H9 (cell line): ENCODE results near the gene YBX3. TPM values are rescaled to one million over a fixed set of nuclear protein-coding genes. Genes with fewer than 3 reads are reported as not detected.

Experiments
- DNase-seq: peaks from one replicate; pipeline ENCODE4 v3.0.0-alpha.2; 2017
- H2AFZ ChIP-seq: one replicate; pipeline ENCODE4 v1.6.1; 2013; ENCODE audit warnings: mild to moderate bottlenecking, low read length, control low read depth, moderate library complexity
- H2AK5ac ChIP-seq: 2 replicates; pipeline ENCODE4 v1.6.1; 2013; ENCODE audit warnings: low read length, control low read depth, mixed read lengths; ENCODE audit not compliant: insufficient read length
- H2BK120ac ChIP-seq: one replicate; pipeline ENCODE4 v1.6.1; 2013; ENCODE audit warnings: low read depth, mild to moderate bottlenecking, low read length, control low read depth, inconsistent platforms; ENCODE audit not compliant: poor library complexity, severe bottlenecking
- H2BK12ac ChIP-seq: 2 replicates; pipeline ENCODE4 v1.6.1; 2013; ENCODE audit warnings: low read length, control low read depth, mixed read lengths, low read depth; ENCODE audit not compliant: insufficient read length
- H2BK15ac ChIP-seq: 2 replicates; pipeline ENCODE4 v1.6.1; 2013; ENCODE audit warnings: low read depth, low read length, control low read depth
- H2BK20ac ChIP-seq: one replicate; pipeline ENCODE4 v1.6.1; 2013; ENCODE audit warnings: low read depth, mild to moderate bottlenecking, low read length, control low read depth, inconsistent platforms; ENCODE audit not compliant: poor library complexity, severe bottlenecking
- H2BK5ac ChIP-seq: 2 replicates; pipeline ENCODE4 v1.6.1; 2013; ENCODE audit warnings: low read length, control low read depth, mixed read lengths; ENCODE audit not compliant: insufficient read length
- H3K14ac ChIP-seq: 2 replicates; pipeline ENCODE4 v1.6.1; 2013; ENCODE audit warnings: low read length, control low read depth; ENCODE audit not compliant: insufficient read depth
- H3K18ac ChIP-seq: 2 replicates; pipeline ENCODE4 v1.6.1; 2013; ENCODE audit warnings: low read depth, mild to moderate bottlenecking, mixed read lengths, low read length, control low read depth; ENCODE audit not compliant: insufficient read length
- H3K23ac ChIP-seq: 2 replicates; pipeline ENCODE4 v1.6.1; 2013; ENCODE audit warnings: low read length, control low read depth, mixed read lengths, low read depth; ENCODE audit not compliant: insufficient read length
- H3K23me2 ChIP-seq: 2 replicates; pipeline ENCODE4 v1.6.1; 2013; ENCODE audit warnings: low read depth, mild to moderate bottlenecking, mixed read lengths, low read length, control low read depth; ENCODE audit not compliant: insufficient read length, poor library complexity, severe bottlenecking
- H3K27ac ChIP-seq: 2 replicates; pipeline ENCODE4 v1.5.1; 2013; ENCODE audit warnings: low read length, control low read depth, mixed read lengths, low read depth; ENCODE audit not compliant: insufficient read length
- H3K27me3 ChIP-seq: 2 replicates; pipeline ENCODE4 v1.6.1; 2013; ENCODE audit warnings: low read length, control low read depth, inconsistent platforms; ENCODE audit not compliant: insufficient read depth
- H3K4ac ChIP-seq: 2 replicates; pipeline ENCODE4 v1.6.1; 2013; ENCODE audit warnings: low read depth, mild to moderate bottlenecking, control low read depth, inconsistent platforms, low read length, moderate library complexity
- H3K4me1 ChIP-seq: 2 replicates; pipeline ENCODE4 v1.6.1; 2013; ENCODE audit warnings: low read length, control low read depth, inconsistent platforms; ENCODE audit not compliant: insufficient read depth
- H3K4me2 ChIP-seq: 2 replicates; pipeline ENCODE4 v1.6.1; 2013; ENCODE audit warnings: low read length, control low read depth, mixed read lengths; ENCODE audit not compliant: insufficient read length, insufficient read depth
- H3K56ac ChIP-seq: 2 replicates; pipeline ENCODE4 v1.6.1; 2013; ENCODE audit warnings: low read depth, mild to moderate bottlenecking, mixed read lengths, low read length, control low read depth; ENCODE audit not compliant: insufficient read length
- H3K79me1 ChIP-seq: 2 replicates; pipeline ENCODE4 v1.6.1; 2013; ENCODE audit warnings: low read depth, mild to moderate bottlenecking, moderate library complexity, low read length, control low read depth, inconsistent platforms; ENCODE audit not compliant: insufficient read depth, poor library complexity, severe bottlenecking
- H3K79me2 ChIP-seq: 2 replicates; pipeline ENCODE4 v1.6.1; 2013; ENCODE audit warnings: low read length, control low read depth, inconsistent platforms; ENCODE audit not compliant: insufficient read depth
- H3K9ac ChIP-seq: 2 replicates; pipeline ENCODE4 v1.6.1; 2013; ENCODE audit warnings: low read length, control low read depth, mixed read lengths; ENCODE audit not compliant: insufficient read length; ENCODE audit errors: extremely low read depth
- H3K9me3 ChIP-seq: one replicate; pipeline ENCODE4 v1.6.1; 2013; ENCODE audit warnings: low read depth, low read length, inconsistent platforms; ENCODE audit not compliant: control insufficient read depth
- H3T11ph ChIP-seq: one replicate; pipeline ENCODE4 v1.6.1; 2013; ENCODE audit warnings: mild to moderate bottlenecking, low read length, control low read depth, inconsistent platforms
- H4K20me1 ChIP-seq: one replicate; pipeline ENCODE4 v1.6.1; 2013; ENCODE audit not compliant: control insufficient read depth, insufficient read length, insufficient read depth
- H4K5ac ChIP-seq: 2 replicates; pipeline ENCODE4 v1.6.1; 2013; ENCODE audit warnings: low read depth, mild to moderate bottlenecking, mixed read lengths, low read length, control low read depth; ENCODE audit not compliant: insufficient read length
- H4K8ac ChIP-seq: replicated peaks from 2 replicates; pipeline ENCODE4 v1.6.1; 2013; ENCODE audit warnings: low read length, control low read depth, mixed read lengths, low read depth; ENCODE audit not compliant: insufficient read length
- H4K91ac ChIP-seq: 2 replicates; pipeline ENCODE4 v1.6.1; 2013; ENCODE audit warnings: low read depth, mild to moderate bottlenecking, moderate library complexity, mixed read lengths, low read length, control low read depth; ENCODE audit not compliant: insufficient read length
- H3K27ac Mint-ChIP-seq, 3 experiments: 2 replicates in 2 of 3; 3 replicates in 1 of 3; pipeline ENCODE4 v1.8.0; 2020 to 2021; ENCODE audit warnings: mixed read lengths in 3 of 3, mild to moderate bottlenecking in 1 of 3, moderate library complexity in 1 of 3
- H3K27me3 Mint-ChIP-seq: 2 replicates; pipeline ENCODE4 v1.8.0; 2021; ENCODE audit warnings: low read depth, mild to moderate bottlenecking, moderate library complexity, mixed read lengths
- H3K36me3 Mint-ChIP-seq, 3 experiments: 2 replicates in 2 of 3; 3 replicates in 1 of 3; pipeline ENCODE4 v1.8.0; 2020 to 2021; ENCODE audit warnings: low read depth in 3 of 3, mixed read lengths in 3 of 3; ENCODE audit not compliant: insufficient read depth in 1 of 3
- H3K4me1 Mint-ChIP-seq, 2 experiments: 2 replicates each; pipeline ENCODE4 v1.8.0; 2020; ENCODE audit warnings: mixed read lengths in 2 of 2
- H3K4me3 Mint-ChIP-seq, 2 experiments: 2 replicates in 1 of 2; 3 replicates in 1 of 2; pipeline ENCODE4 v1.8.0; 2020 to 2021; ENCODE audit warnings: mild to moderate bottlenecking in 2 of 2, mixed read lengths in 2 of 2, moderate library complexity in 1 of 2
- H3K9me3 Mint-ChIP-seq, 2 experiments: 2 replicates in 1 of 2; 3 replicates in 1 of 2; pipeline ENCODE4 v1.8.0; 2020; ENCODE audit warnings: mild to moderate bottlenecking in 2 of 2, mixed read lengths in 2 of 2, moderate library complexity in 1 of 2
- CTCF ChIP-seq: fragments of 200-600 bp; sonication (generic); conservative IDR thresholded peaks from 3 replicates; pipeline ENCODE4 v1.8.0; 2021; ENCODE audit warnings: antibody characterized with exemption, mild to moderate bottlenecking
- WGBS: extraction: QIAGEN DNeasy Blood & Tissue Kit; methylation state at CpG from one replicate; pipeline ENCODE4 v1.1.7; 2013; ENCODE audit warnings: missing lambda C conversion rate, low lambda C conversion rate, mixed read lengths; ENCODE audit not compliant: insufficient read length; ENCODE audit errors: extremely low coverage; 5-methylcytosine and 5-hydroxymethylcytosine counted together
- total RNA-seq: library from RNA; stranded (reverse); gene quantifications from 2 replicates; pipeline ENCODE4 v1.2.1, GENCODE V29; 2021

The YBX3 gene
- total RNA-seq, 1 experiment from 2014 or later = 343 TPM

- H3K23ac ChIP-seq = no peak overlapping the region
- Mint-ChIP-seq H3K4me3 (no peak overlapping the region), H3K36me3 (no peaks in the 10 kb centered on the region), H3K4me1 (no peaks in the 10 kb centered on the region), H3K27ac (no peak overlapping the region), H3K27me3 (peaks cover 8% of the 10 kb centered on the region), H3K9me3 (no peaks in the 10 kb centered on the region)
- no peak overlapping the region for H3K9ac ChIP-seq
- H3K14ac ChIP-seq = no peak overlapping the region
- no peak overlapping the region for H4K5ac ChIP-seq
- no peak overlapping the region for H2BK20ac ChIP-seq
- no peak overlapping the region for H2BK5ac ChIP-seq
- H2BK120ac ChIP-seq = no peak overlapping the region
- H3K27me3 ChIP-seq = no peaks in the 10 kb centered on the region
- no peak for DNase-seq
- H3K9me3 ChIP-seq = no peaks in the 10 kb centered on the region
- H3K27ac ChIP-seq = no peak overlapping the region
- no peaks in the 10 kb centered on the region; the same call in 1 of the 2 replicates for H3K4me1 ChIP-seq
- no peak overlapping the region for H2BK15ac ChIP-seq
- no peak overlapping the region for H3K18ac ChIP-seq
- H2AFZ ChIP-seq = no peak overlapping the region
- no peak overlapping the region for H2BK12ac ChIP-seq
- WGBS = no CpG with 5 or more reads among the region's 1 CpG
- H4K91ac ChIP-seq = no peak overlapping the region
- no peak overlapping the region for H2AK5ac ChIP-seq
- no peak overlapping the region for H3T11ph ChIP-seq
- no peak for TF ChIP-seq CTCF
- no peaks in the 10 kb centered on the region for H3K79me2 ChIP-seq
- no peaks in the 10 kb centered on the region for H3K79me1 ChIP-seq
- no peak overlapping the region for H4K8ac ChIP-seq
- H4K20me1 ChIP-seq = no peaks in the 10 kb centered on the region
- no peak overlapping the region for H3K56ac ChIP-seq
- no peaks in the 10 kb centered on the region for H3K23me2 ChIP-seq
- no peak overlapping the region for H3K4ac ChIP-seq
- no peak overlapping the region for H3K4me2 ChIP-seq
These were observed 14.1 kb upstream of the YBX3 start for GRCh38 chr12:10737249-10737648.
